K562 (cell line): ENCODE data around the gene SERPINB4. TPM values are rescaled to one million over a fixed set of nuclear protein-coding genes. Genes with fewer than 3 reads are reported as not detected.

Experiments
- ATAC-seq: fragments of 200-7000 bp; cut with Tn5 transposase; 3 replicates; pipeline ENCODE4 v1.9.1; 2020; ENCODE audit warnings: moderate library complexity
- BruUV-seq: library from RNA; stranded (reverse); fragments of 400-500 nt; replicated peaks from 2 replicates; lab custom pipeline; 2021; lab: Mats Ljungman, UMichigan
- CTCF ChIA-PET: fragments of 300-600 bp; formaldehyde crosslinking; extraction: SDS; loops from one replicate; lab custom pipeline; 2021; ENCODE audit warnings: low intra/inter-chr PET ratio; lab: Yijun Ruan, JAX
- POLR2A ChIA-PET: fragments of 300-600, 350-650 bp; sonication (Branson Sonifier 250); formaldehyde crosslinking; extraction: SDS; loops from one replicate; lab custom pipeline; 2021; ENCODE audit warnings: antibody characterized with exemption, inconsistent platforms; lab: Yijun Ruan, JAX
- DNase-seq, 4 experiments: peaks; one replicate each; pipeline versions ENCODE4 v3.0.0 to v3.0.0-alpha.2; 2011 to 2018; ENCODE audit warnings: low spot score in 3 of 4, mixed read lengths in 3 of 4; ENCODE audit errors: extremely low read depth in 1 of 4
- FAIRE-seq: peaks from 2 replicates; lab custom pipeline; 2011; peaks lifted over from hg19 to GRCh38; lab: Jason Lieb, UNC
- H2AFZ ChIP-seq: 2 replicates; pipeline ENCODE4 v1.6.0; 2011; ENCODE audit warnings: low read depth, low read length, control low read depth, inconsistent platforms
- H3K27ac ChIP-seq: fragments of 200-600 bp; 3 replicates; pipeline ENCODE4 v1.8.0; 2011; ENCODE audit warnings: low read depth, mild to moderate bottlenecking, control low read depth, inconsistent platforms, low read length, moderate library complexity, mixed read lengths; ENCODE audit errors: extremely low read depth
- H3K27me3 ChIP-seq, 2 experiments: fragments of 300-600 bp in 1 of 2; 2 replicates in 1 of 2; 3 replicates in 1 of 2; pipeline versions ENCODE4 v1.6.0 to v1.8.0; 2011; ENCODE audit warnings: inconsistent platforms in 2 of 2, low read length in 2 of 2, mild to moderate bottlenecking in 1 of 2, mixed read lengths in 1 of 2, moderate library complexity in 1 of 2; ENCODE audit not compliant: control insufficient read depth in 2 of 2, insufficient read depth in 2 of 2
- H3K36me3 ChIP-seq: fragments of 300-600 bp; 3 replicates; pipeline ENCODE4 v1.8.0; 2011; ENCODE audit warnings: mild to moderate bottlenecking, low read length, inconsistent platforms; ENCODE audit not compliant: control insufficient read depth, insufficient read depth
- H3K4me1 ChIP-seq, 2 experiments: fragments of 200-600 bp in 1 of 2; replicated peaks in 1 of 2; 2 replicates in 1 of 2; 3 replicates in 1 of 2; pipeline versions ENCODE4 v1.5.1 to v1.8.0; 2011; ENCODE audit warnings: inconsistent platforms in 2 of 2, low read length in 2 of 2, mild to moderate bottlenecking in 1 of 2, mixed read lengths in 1 of 2, moderate library complexity in 1 of 2; ENCODE audit not compliant: control insufficient read depth in 2 of 2, insufficient read depth in 2 of 2
- H3K4me2 ChIP-seq: 2 replicates; pipeline ENCODE4 v1.6.1; 2011; ENCODE audit warnings: low read length, control low read depth, inconsistent platforms, mixed read lengths; ENCODE audit not compliant: insufficient read depth
- H3K4me3 ChIP-seq: fragments of 200-600 bp; sonication (generic), shearing (Covaris generic); 2 replicates; pipeline ENCODE4 v1.5.1; 2016; ENCODE audit warnings: control low read depth, inconsistent platforms
- H3K79me2 ChIP-seq: fragments of 200-600 bp; 3 replicates; pipeline ENCODE4 v1.8.0; 2011; ENCODE audit warnings: low read length, inconsistent platforms; ENCODE audit not compliant: control insufficient read depth, insufficient read depth
- H3K9ac ChIP-seq, 2 experiments: 2 replicates each; pipeline versions ENCODE4 v1.6.0 to v1.6.1; 2011; ENCODE audit warnings: low read depth in 2 of 2, low read length in 2 of 2, control low read depth in 1 of 2, inconsistent platforms in 1 of 2, mild to moderate bottlenecking in 1 of 2, mixed read lengths in 1 of 2; ENCODE audit not compliant: insufficient read depth in 1 of 2
- H3K9me1 ChIP-seq: one replicate; pipeline ENCODE4 v1.6.0; 2011; ENCODE audit warnings: inconsistent platforms, mild to moderate bottlenecking, low read length, moderate library complexity; ENCODE audit not compliant: control insufficient read depth, insufficient read depth
- H3K9me3 ChIP-seq: replicated peaks from 2 replicates; pipeline ENCODE4 v1.5.1; 2011; ENCODE audit warnings: low read depth, low read length, inconsistent platforms; ENCODE audit not compliant: control insufficient read depth, insufficient read depth
- H4K20me1 ChIP-seq: replicated peaks from 2 replicates; pipeline ENCODE4 v1.6.1; 2011; ENCODE audit warnings: low read length, inconsistent platforms, mixed read lengths; ENCODE audit not compliant: control insufficient read depth, insufficient read depth
- CCNT2 ChIP-seq: IDR thresholded peaks from 2 replicates; pipeline ENCODE4 v1.6.1; 2011; ENCODE audit warnings: borderline replicate concordance, low read depth, mild to moderate bottlenecking, moderate library complexity, mixed read lengths, low read length; ENCODE audit not compliant: insufficient read length; ENCODE audit errors: extremely low read depth
- CGGBP1 ChIP-seq: fragments of 250-450 bp; sonication (Bioruptor Pico); IDR thresholded peaks from 2 replicates; pipeline ENCODE4 v1.9.0; 2021; ENCODE audit warnings: mild to moderate bottlenecking
- ELF2 ChIP-seq: fragments of 250-450 bp; sonication (Bioruptor Pico); IDR thresholded peaks from 2 replicates; pipeline ENCODE4 v1.5.0; 2021; ENCODE audit warnings: mild to moderate bottlenecking
- ETV6 ChIP-seq, 3 experiments: fragments of 150-350 bp in 1 of 3; sonication (generic) in 1 of 3; formaldehyde crosslinking in 1 of 3; IDR thresholded peaks; 2 replicates each; pipeline versions ENCODE4 v1.6.1 to v1.8.0; 2014 to 2022; ENCODE audit warnings: borderline replicate concordance in 2 of 3, low read depth in 2 of 3, antibody characterized with exemption in 1 of 3, low read length in 1 of 3, mild to moderate bottlenecking in 1 of 3, missing genetic modification reagents in 1 of 3
- GTF2E2 ChIP-seq: fragments of 200-800 bp; sonication (Bioruptor generic); IDR thresholded peaks from 2 replicates; pipeline ENCODE4 v1.6.1; 2016; ENCODE audit warnings: missing genetic modification characterization, missing compliant biosample characterization
- KAT2B ChIP-seq: IDR thresholded peaks from one replicate; pipeline ENCODE4 v1.6.1; 2012; ENCODE audit warnings: low read depth, mild to moderate bottlenecking, control low read depth, inconsistent platforms, low read length, moderate library complexity
- KLF1 ChIP-seq: fragments of 450-650 bp; IDR thresholded peaks from 2 replicates; pipeline ENCODE4 v1.6.1; 2016; ENCODE audit warnings: missing genetic modification characterization, missing compliant biosample characterization
- NFRKB ChIP-seq: fragments of 450-650 bp; IDR thresholded peaks from 2 replicates; pipeline ENCODE4 v1.6.1; 2016; ENCODE audit warnings: low read depth
- SOX6 ChIP-seq: fragments of 450-650 bp; IDR thresholded peaks from 2 replicates; pipeline ENCODE4 v1.6.1; 2014; ENCODE audit warnings: mild to moderate bottlenecking
- THRAP3 ChIP-seq: fragments of 450-650 bp; IDR thresholded peaks from 2 replicates; pipeline ENCODE4 v1.6.1; 2016; ENCODE audit warnings: mild to moderate bottlenecking, inconsistent platforms, borderline replicate concordance
- XRCC5 ChIP-seq: fragments of 200-400 bp; formaldehyde crosslinking; IDR thresholded peaks from 2 replicates; pipeline ENCODE4 v1.6.1; 2017; ENCODE audit warnings: low read depth, mild to moderate bottlenecking, low read length
- WGBS: fragments of 100-300 bp; shearing (Covaris generic); methylation state at CpG from one replicate; pipeline ENCODE4 v1.1.6; 2016; ENCODE audit warnings: low coverage, mixed read lengths; ENCODE audit not compliant: insufficient coverage; ENCODE audit errors: missing lambda C conversion rate; 5-methylcytosine and 5-hydroxymethylcytosine counted together
- in situ Hi-C: fragments of 300-500 bp; cut with MboI; formaldehyde crosslinking; loops from 4 replicates; pipeline ENCODE4 v1.15.0; 2018; ENCODE audit warnings: inconsistent platforms, mixed read lengths
- intact Hi-C: fragments of 100-400 bp; cut with micrococcal nuclease; formaldehyde crosslinking; loops from 2 replicates; pipeline ENCODE4 v1.14.2; 2022
- polyA plus RNA-seq, 8 experiments: library from polyadenylated mRNA; depleted of rRNA in 4 of 8; stranded (reverse) in 5 of 8; unstranded in 3 of 8; fragments of >200 nt; fragmentation: Nextera tagmentation in 2 of 8; fragmentation: Illumina TruSeq in 1 of 8; extraction: Ambion mirVana in 2 of 8; extraction: Trizol in 1 of 8; gene quantifications; 2 replicates each; pipeline versions ENCODE4 v1.2.1 to v1.2.3, GENCODE V29; 2011 to 2014; ENCODE audit warnings: inconsistent platforms in 1 of 8, missing spikeins in 1 of 8
- total RNA-seq, 7 experiments: library from RNA; depleted of rRNA in 6 of 7; stranded (reverse); fragments of >200 nt in 6 of 7; fragmentation: Illumina TruSeq in 2 of 7; extraction: Trizol in 2 of 7; gene quantifications; 2 replicates each; pipeline versions ENCODE4 v1.2.1 to v1.2.3, GENCODE V29; 2011 to 2021; ENCODE audit warnings: low replicate concordance in 1 of 7

The SERPINB4 gene
- total and polyA plus RNA-seq, 9 of the 15 experiments (the other 6 are each of a cell fraction or from before 2014, with no cell fraction given), result not detected

- POLR2A ChIA-PET, result no interaction called here
- H3K27me3 ChIP-seq, result no peaks in the 10 kb centered on the region
- TF ChIP-seq ETV6 (IDR thresholded peaks at IDR 0.05; ENCODE audit: borderline replicate concordance in 1 of 2, low read depth in 2 of 2, low read length in 1 of 2), result no peak
- TF ChIP-seq ETV6 (CRISPR knock-in tag; IDR thresholded peaks at IDR 0.05; ENCODE audit: borderline replicate concordance), result no peak
- no peak for TF ChIP-seq KAT2B
- TF ChIP-seq THRAP3, result no peak
- no peak for TF ChIP-seq CGGBP1 (CRISPR knock-in tag)
- no peak for TF ChIP-seq CCNT2
- no peak for TF ChIP-seq GTF2E2 (tag)
- no peak for TF ChIP-seq ELF2 (CRISPR knock-in tag)
- no peak for TF ChIP-seq XRCC5
- TF ChIP-seq SOX6, result no peak
- TF ChIP-seq NFRKB, result no peak
- TF ChIP-seq KLF1, result no peak
- TF ChIP-seq, all 486 proteins: peak for 0
- Histone ChIP-seq H3K9ac (no peak overlapping the region), H3K4me2 (no peak overlapping the region), H3K79me2 (no peaks in the 10 kb centered on the region), H3K36me3 (no peaks in the 10 kb centered on the region), H4K20me1 (no peaks in the 10 kb centered on the region), H3K4me3 (no peak overlapping the region), H3K4me1 (no peaks in the 10 kb centered on the region), H3K27ac (no peak overlapping the region), H2AFZ (no peak overlapping the region), H3K9me1 (no peaks in the 10 kb centered on the region), H3K9me3 (no peaks in the 10 kb centered on the region)
- in situ Hi-C loops (no loop called here), intact Hi-C loops (no loop called here)
- BruUV-seq, result no TSS peak
- DNase-seq (no peak), ATAC-seq (no peak), FAIRE-seq (no peak)
- WGBS, result 17% methylated on average over 1 of the region's 2 CpGs
- CTCF ChIA-PET, result no interaction called here
These were observed 42.8 kb upstream of the SERPINB4 start for GRCh38 chr18:63686871-63687270.
